Spinal cord (tissue), 10 donors: ENCODE results near the gene CFP. TPM values are rescaled to one million over a fixed set of nuclear protein-coding genes. Genes with fewer than 3 reads are reported as not detected.

ENCODE experiments used
- DNase-seq, 6 donors: peaks; one replicate each; pipeline versions ENCODE4 v3.0.0 to v3.0.0-alpha.2; 2013 to 2015; ENCODE audit warnings: low spot score in 6 of 6, low read depth in 4 of 6
- H3K27ac ChIP-seq: one replicate; pipeline ENCODE4 v1.5.1; 2013; ENCODE audit warnings: low read depth, low read length, control low read depth
- H3K27me3 ChIP-seq: one replicate; pipeline ENCODE4 v1.6.1; 2013; ENCODE audit warnings: low read length; ENCODE audit not compliant: control insufficient read depth, insufficient read depth
- H3K36me3 ChIP-seq: one replicate; pipeline ENCODE4 v1.6.1; 2013; ENCODE audit warnings: low read length; ENCODE audit not compliant: control insufficient read depth, insufficient read depth
- H3K4me1 ChIP-seq: one replicate; pipeline ENCODE4 v1.6.1; 2013; ENCODE audit warnings: low read length; ENCODE audit not compliant: control insufficient read depth, insufficient read depth
- H3K4me3 ChIP-seq: one replicate; pipeline ENCODE4 v1.5.1; 2013; ENCODE audit warnings: low read depth, low read length, control low read depth
- H3K9me3 ChIP-seq: one replicate; pipeline ENCODE4 v1.6.1; 2013; ENCODE audit warnings: low read length; ENCODE audit not compliant: control insufficient read depth, insufficient read depth
- WGBS: methylation state at CpG from one replicate; pipeline ENCODE4 v1.1.5; 2013; ENCODE audit warnings: missing lambda C conversion rate; ENCODE audit not compliant: insufficient coverage; 5-methylcytosine and 5-hydroxymethylcytosine counted together
- polyA plus RNA-seq, 2 donors: library from polyadenylated mRNA; unstranded; fragments of 120-200 nt; gene quantifications; one replicate each; pipeline ENCODE4 v1.2.1, GENCODE V29; 2013; ENCODE audit not compliant: insufficient read length in 2 of 2
- total RNA-seq, 2 donors: library from RNA; depleted of rRNA in 1 of 2; stranded (reverse); fragments of 120-200 nt in 1 of 2; fragments of >200 nt in 1 of 2; gene quantifications; one replicate each; pipeline versions ENCODE4 v1.2.3 to v1.2.4, GENCODE V29; 2013 to 2014
- donor health status: healthy.

The CFP gene
- total and polyA plus RNA-seq, 4 donors: 2.9 to 6.2 (median 3.6) TPM

GRCh38 chrX:47578692-47579091 is 51.0 kb downstream of the CFP start:
- WGBS: 42% methylated on average over 13 of the region's 16 CpGs
- peaks cover 18% of the 10 kb centered on the region for H3K36me3 ChIP-seq
- H3K27ac ChIP-seq: no peak overlapping the region
- H3K9me3 ChIP-seq: no peaks in the 10 kb centered on the region
- H3K27me3 ChIP-seq: no peaks in the 10 kb centered on the region
- no peak overlapping the region for H3K4me3 ChIP-seq
- peaks cover 15% of the 10 kb centered on the region for H3K4me1 ChIP-seq
- DNase-seq: no peak

DNA sequence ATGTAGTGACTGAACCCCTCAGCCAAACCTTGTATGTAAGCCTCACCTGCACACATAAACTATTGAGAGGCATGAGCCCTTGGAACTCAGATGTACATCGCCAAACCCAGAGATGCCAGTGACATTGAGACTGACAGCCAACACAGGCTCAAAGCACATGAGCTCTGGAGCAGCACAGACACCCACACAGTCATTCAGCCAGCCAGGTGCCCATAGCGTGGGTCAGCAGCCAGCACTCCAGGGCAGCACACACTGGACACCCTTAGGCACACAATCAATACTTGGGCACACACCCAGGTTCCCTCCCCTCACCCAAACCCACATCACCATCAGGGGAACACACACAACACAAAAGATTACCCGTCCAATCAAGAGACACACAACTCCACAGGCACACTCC is 51.8 kb downstream of the CFP start:
- WGBS: 62% methylated on average over 3 of the region's 3 CpGs
- peaks cover 25% of the 10 kb centered on the region for H3K36me3 ChIP-seq
- H3K27me3 ChIP-seq: no peaks in the 10 kb centered on the region
- no peak overlapping the region for H3K4me3 ChIP-seq
- DNase-seq: no peak
- no peaks in the 10 kb centered on the region for H3K9me3 ChIP-seq
- no peak overlapping the region for H3K27ac ChIP-seq
- peaks cover 13% of the 10 kb centered on the region for H3K4me1 ChIP-seq

DNA sequence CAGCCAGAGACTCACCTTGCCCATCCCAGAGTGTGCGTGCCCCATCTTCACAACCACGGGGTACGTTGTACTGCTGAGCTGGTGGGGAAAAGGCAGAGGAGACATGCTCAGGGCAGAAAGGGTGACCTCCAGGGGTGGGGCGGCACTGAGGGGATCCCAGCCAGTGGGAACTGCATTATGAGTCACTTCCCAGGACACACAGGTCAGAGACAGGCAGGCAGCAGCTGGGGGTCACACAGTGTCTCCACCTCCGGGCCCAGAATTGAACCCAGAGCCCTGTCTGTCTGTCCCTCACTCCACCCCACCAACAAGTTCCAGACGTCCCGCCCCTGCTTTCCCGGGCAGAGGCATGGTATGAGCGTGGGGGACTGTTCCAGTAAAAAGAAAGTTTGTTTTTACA is 52.3 kb downstream of the CFP start:
- 77% methylated on average over 4 of the region's 9 CpGs for WGBS
- no peak for DNase-seq
- H3K27me3 ChIP-seq: no peaks in the 10 kb centered on the region

GRCh38 chrX:47576021-47576898 is 53.5 kb downstream of the CFP start:
- peaks cover 7% of the 10 kb centered on the region for H3K4me1 ChIP-seq
- WGBS: 89% methylated on average over 20 of the region's 20 CpGs

More for the DNA sequence above, 52.3 kb downstream of the CFP start:
- H3K9me3 ChIP-seq: no peaks in the 10 kb centered on the region
- peaks cover 28% of the 10 kb centered on the region for H3K36me3 ChIP-seq
- no peak overlapping the region for H3K4me3 ChIP-seq
- no peak overlapping the region for H3K27ac ChIP-seq
- peaks cover 12% of the 10 kb centered on the region for H3K4me1 ChIP-seq

DNA sequence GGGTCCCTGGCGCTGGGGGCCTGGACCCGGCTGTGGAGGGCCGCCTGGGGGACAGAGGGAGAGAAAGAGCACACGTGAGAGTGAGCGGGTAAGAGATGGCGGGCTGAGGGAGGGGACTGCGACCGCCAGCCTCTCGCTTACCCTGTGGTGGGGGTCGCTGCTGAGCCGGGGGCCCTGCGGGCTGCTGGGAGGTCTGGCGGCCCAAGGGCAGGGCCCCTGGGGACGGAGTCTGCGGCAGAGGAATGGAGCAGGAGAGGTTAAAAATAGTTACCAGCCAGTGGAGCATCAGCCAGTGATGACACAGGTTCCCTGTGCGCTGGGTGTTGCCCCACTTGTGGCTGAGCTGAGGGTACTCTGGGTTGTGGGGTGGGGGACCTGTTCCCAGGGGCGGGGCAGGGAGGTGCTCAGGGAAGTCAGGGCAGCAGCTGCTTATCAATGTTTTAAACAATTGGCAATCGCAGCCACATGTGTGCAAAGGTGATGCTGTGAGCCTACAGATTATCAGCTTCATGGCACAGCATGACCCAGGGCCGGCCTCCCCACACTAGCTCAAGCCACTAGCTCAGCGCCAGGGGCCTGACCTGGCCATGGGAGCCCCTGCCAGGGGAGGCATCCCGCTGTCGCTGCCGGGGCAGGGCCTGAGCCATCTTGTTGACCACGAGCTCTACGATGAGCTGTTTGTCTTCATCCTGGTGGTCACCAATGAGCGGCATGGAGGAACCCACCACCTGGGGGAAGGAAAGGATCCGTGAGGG is 55.0 kb downstream of the CFP start:
- H3K27me3 ChIP-seq: no peaks in the 10 kb centered on the region
- H3K27ac ChIP-seq: no peak overlapping the region
- DNase-seq: no peak
- peak overlapping the region; percentile 5 for H3K4me3 ChIP-seq
- peaks cover 7% of the 10 kb centered on the region for H3K4me1 ChIP-seq
- H3K36me3 ChIP-seq: peaks cover 53% of the 10 kb centered on the region
- 56% methylated on average over 26 of the region's 27 CpGs for WGBS
- H3K9me3 ChIP-seq: no peaks in the 10 kb centered on the region

More at GRCh38 chrX:47576021-47576898, 53.5 kb downstream of the CFP start:
- Histone ChIP-seq H3K4me3 (no peak overlapping the region), H3K36me3 (peaks cover 38% of the 10 kb centered on the region), H3K27ac (no peak overlapping the region), H3K9me3 (no peaks in the 10 kb centered on the region), H3K27me3 (no peaks in the 10 kb centered on the region)
- no peak for DNase-seq

DNA sequence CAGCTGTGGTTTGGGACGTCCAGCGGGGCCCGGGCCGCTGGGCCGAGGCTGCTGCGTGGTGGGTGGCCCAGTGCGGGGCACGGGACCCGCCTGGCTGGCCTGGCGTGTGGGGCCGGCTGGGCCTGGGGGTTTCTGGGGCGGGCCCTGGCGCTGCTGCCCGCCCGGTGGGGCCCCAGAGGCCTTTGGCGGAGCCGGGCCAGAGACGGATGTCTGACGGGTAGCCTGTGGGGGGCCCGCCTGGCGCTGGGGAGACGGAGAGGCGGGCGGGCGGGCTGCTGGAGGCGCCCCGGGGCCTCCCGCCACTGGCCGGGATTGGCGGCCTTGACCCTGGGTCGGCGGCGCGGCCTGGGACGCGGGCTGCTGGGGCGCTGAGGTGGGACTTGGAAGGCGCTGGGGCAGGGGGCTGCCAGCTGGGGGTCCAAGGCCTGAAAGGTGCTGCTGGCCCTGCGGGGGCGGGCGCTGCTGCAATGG is 55.6 kb downstream of the CFP start:
- Histone ChIP-seq H3K4me3 (peak overlapping the region; percentile 5), H3K36me3 (peaks cover 59% of the 10 kb centered on the region), H3K27me3 (no peaks in the 10 kb centered on the region), H3K9me3 (no peaks in the 10 kb centered on the region), H3K27ac (peak overlapping the region; percentile 80), H3K4me1 (peaks cover 7% of the 10 kb centered on the region)
- no peak for DNase-seq
- WGBS: 33% methylated on average over 41 of the region's 41 CpGs

- Histone ChIP-seq H3K27ac (peak overlapping the region; percentile 80), H3K4me1 (peaks cover 7% of the 10 kb centered on the region), H3K4me3 (no peak overlapping the region), H3K27me3 (no peaks in the 10 kb centered on the region), H3K36me3 (peaks cover 65% of the 10 kb centered on the region), H3K9me3 (no peaks in the 10 kb centered on the region)
- DNase-seq: peak in 1 of 6 donors; percentile 54
- WGBS: 40% methylated on average over 20 of the region's 20 CpGs
Observed at GRCh38 chrX:47573341-47574075, 56.2 kb downstream of the CFP start.
